Body of pancreas (tissue), 4 donors: ENCODE measurements around the gene STK11IP.

ENCODE experiments used
- POLR2A ChIP-seq, 3 donors: fragments of 450-650 bp; IDR thresholded peaks; one replicate each; pipeline ENCODE4 v1.6.1; 2016; ENCODE audit warnings: antibody characterized with exemption in 3 of 3, mild to moderate bottlenecking in 2 of 3
- TF ChIP-seq, protein P1 (sequence below), 7 experiments: fragments of 450-650 bp in 4 of 7; fragments of 200-600 bp in 3 of 7; sonication (generic) in 3 of 7; IDR thresholded peaks; one replicate each; pipeline ENCODE4 v1.5.1; 2016 to 2019; ENCODE audit warnings: antibody characterized with exemption in 7 of 7

DNA sequence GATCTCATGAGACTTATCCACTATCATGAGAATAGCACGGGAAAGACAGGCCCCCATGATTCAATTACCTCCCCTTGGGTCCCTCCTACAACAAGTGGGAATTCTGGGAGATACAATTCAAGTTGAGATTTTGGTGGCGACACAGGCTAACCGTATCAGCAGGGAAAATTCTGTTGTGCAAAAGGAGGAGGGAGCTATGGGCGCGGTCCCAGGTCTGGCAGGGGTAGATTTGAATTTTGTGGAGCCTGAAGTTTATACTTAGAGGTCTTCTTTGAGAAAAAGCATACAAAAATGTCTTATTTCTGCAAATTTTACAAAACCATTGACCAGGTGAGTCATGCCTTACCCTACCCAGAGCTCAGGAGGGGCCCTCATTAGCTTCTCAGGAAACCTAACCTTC, 66.4 kb downstream of the STK11IP start:
- TF ChIP-seq POLR2A (IDR thresholded peaks at IDR 0.05), result no peak
- TF ChIP-seq, protein P1, sequence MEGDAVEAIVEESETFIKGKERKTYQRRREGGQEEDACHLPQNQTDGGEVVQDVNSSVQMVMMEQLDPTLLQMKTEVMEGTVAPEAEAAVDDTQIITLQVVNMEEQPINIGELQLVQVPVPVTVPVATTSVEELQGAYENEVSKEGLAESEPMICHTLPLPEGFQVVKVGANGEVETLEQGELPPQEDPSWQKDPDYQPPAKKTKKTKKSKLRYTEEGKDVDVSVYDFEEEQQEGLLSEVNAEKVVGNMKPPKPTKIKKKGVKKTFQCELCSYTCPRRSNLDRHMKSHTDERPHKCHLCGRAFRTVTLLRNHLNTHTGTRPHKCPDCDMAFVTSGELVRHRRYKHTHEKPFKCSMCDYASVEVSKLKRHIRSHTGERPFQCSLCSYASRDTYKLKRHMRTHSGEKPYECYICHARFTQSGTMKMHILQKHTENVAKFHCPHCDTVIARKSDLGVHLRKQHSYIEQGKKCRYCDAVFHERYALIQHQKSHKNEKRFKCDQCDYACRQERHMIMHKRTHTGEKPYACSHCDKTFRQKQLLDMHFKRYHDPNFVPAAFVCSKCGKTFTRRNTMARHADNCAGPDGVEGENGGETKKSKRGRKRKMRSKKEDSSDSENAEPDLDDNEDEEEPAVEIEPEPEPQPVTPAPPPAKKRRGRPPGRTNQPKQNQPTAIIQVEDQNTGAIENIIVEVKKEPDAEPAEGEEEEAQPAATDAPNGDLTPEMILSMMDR (IDR thresholded peaks at IDR 0.05), result no peak
